NCI-H146 (cell line): Measurements from ENCODE around the gene FLNC.

Experiments used
- DNase-seq: peaks from one replicate; lab custom pipeline; 2025; lab: John Stamatoyannopoulos, UW

The FLNC gene

DNA sequence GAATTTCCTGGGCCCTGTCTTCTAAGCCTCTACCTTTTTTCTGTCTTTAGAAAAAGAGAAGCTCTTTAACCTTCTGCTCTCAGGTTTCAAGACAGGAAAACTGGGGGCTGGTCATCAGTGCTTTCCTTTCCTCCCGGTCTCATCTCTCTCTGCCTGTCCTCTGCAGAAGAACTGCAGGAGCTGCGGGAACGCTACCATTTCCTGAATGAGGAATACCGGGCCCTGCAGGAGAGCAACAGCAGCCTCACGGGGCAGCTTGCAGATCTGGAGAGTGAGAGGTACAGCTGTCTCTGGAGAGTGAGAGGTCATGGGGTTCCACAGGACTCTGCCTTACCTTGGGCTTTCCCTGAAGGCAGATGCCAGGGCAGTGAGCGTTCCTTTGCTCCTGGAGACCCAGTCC lies 25.7 kb upstream of the FLNC start:
- no peak for DNase-seq

DNA sequence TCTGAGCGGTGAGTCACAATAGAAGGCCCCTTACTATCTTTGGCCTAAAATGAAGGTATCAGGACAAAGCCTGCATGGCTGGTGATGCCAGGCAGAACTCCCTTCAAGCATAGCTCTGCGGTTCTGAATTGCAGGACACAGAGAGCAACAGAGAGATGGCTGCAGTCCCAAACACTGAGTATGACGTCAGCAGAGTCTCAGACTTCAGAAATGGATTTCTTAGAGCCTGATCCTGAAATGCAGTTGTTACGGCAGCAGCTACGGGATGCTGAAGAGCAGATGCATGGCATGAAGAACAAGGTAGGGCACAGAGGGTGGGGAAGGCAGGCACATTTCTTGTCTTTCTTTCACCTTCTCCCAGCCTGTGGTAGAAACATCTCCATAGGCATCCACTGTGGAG lies 25.0 kb upstream of the FLNC start:
- DNase-seq: no peak

DNA sequence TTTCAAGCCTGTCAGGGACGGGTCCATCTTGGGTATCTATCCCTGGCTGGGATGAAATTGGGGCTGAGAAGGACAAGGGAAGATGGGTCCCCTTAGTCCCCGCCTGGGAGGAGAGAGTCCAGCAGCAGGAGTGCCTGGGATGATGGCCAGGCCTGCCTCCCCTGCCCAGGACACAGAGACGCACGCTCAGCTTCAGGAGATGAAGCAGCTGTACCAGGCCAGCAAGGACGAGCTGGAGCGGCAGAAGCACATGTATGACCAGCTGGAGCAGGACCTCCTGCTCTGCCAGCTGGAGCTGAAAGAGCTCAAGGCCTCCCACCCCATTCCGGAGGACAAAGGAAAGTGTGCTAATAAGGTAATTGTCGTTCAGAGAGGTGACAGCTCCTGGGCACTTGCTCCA lies 23.0 kb upstream of the FLNC start:
- DNase-seq: peak; percentile 76

DNA sequence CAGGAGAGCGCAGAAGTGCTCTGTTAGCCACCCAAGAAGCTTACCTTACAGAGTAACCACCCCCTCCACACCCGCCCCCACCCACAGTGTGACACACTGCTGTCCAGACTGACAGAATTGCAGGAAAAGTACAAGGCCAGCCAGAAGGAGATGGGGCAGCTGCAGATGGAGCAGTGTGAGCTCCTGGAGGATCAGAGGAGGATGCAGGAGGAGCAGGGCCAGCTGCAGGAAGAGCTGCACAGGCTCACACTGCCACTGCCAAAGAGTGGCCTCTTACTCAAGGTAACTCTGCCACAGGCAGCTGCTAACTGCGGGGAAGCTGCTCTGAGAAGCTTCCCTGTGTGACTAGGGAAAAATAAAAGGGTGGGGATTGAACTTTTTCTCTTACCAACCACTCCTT lies 20.8 kb upstream of the FLNC start:
- DNase-seq: no peak

DNA sequence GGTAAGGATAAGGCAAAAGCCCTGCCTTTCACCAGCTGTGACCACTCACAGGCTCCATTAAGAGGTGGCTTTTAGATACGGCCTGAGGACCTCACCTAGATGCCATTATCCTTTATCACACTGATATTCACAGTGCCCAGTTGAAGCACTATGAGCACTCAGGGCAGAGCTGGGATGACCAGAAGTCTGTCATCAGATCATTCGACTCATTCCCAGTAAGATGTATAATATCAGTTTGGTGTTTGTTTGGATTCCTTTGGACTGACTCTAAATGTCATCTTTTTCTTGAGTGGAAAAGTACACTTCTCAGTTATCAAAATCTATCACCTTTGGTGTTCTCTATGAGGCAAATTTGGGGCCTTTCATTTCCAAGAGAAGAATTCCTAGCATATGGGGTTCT lies 19.7 kb upstream of the FLNC start:
- DNase-seq: no peak

DNA sequence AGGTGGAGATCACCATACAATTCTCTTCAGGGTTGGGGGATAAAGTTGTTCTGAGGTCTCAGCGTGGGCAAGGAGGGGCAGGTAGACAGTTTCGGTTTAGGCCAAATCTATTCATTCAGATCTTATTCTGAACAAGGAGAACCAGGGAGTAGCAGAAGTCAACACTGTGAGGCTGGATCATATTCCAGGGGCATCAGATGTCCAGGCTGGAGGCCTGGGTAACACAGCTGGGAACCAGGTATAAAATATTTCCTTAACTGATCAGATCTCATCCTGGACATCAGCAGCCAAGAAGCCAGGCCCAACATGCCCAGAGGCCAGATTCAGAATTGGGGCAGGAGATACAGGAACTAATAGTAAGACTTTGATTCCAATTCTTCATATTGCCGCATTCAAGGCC lies 19.2 kb upstream of the FLNC start:
- DNase-seq: no peak

DNA sequence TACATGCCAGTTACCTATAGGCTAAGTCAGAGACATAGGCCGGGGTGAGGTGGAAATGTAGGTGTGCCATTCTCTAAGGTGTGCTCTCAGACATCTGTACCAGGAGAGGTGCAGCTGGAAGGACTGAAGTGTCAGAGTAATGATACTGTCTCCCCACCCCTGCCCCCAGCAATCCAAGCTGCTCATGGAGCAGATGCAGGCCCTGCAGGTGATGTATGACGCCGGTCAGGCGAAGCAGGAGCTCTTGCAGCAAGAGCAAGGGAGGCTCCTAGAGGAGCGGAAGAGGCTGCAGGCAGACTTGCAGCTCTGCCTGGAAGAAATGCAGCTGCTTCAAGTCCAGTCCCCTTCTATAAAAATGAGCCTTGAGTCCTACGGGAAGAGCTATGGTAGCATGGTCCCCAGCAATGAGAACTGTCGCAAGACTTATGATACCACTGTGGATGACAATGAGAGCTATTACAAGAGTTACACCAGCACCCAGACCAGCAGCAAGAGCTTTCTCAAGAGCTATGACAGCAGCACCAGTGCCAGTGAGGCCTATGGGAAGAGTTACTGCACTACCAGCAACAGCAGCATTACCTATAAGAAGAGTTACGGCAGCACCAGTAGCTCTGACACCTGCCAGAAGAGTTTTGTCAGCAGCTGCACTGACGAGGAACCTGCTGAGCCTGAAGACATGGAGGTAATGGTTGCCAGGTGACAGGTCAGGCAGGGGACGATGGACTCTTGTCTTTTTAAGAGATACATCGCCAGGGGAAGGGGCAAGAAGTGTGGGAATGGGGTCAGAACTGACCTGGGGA lies 18.4 kb upstream of the FLNC start:
- peak; percentile 95 for DNase-seq

DNA sequence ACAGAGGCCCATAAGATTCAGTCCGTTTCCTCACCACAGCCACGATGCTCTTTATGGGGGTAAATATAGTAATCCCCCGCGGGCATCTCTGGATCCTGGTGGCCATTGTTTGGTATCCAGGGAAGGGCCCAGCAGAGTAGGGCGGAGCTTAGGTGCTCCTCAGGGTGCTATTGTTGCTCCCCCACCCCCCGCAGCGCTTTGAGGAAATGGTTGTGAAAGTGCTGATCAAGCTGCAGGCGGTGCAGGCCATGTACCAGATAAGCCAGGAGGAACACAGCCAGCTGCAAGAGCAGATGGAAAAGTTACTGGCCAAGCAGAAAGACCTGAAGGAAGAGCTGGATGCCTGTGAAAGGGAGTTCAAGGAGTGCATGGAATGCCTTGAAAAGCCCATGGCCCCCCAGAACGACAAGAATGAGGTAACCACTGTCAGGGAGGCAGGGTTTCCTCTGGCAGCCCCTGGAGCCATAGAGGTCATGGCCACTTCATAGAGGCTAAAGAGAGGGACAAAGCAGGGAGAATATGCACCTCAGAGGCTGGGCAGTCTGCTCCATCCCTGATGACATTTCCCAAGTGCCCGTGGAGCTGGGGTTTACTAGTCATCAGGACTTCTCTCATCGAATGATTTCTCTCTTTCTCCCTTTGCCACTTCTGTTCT lies 17.6 kb upstream of the FLNC start:
- DNase-seq: peak; percentile 99

DNA sequence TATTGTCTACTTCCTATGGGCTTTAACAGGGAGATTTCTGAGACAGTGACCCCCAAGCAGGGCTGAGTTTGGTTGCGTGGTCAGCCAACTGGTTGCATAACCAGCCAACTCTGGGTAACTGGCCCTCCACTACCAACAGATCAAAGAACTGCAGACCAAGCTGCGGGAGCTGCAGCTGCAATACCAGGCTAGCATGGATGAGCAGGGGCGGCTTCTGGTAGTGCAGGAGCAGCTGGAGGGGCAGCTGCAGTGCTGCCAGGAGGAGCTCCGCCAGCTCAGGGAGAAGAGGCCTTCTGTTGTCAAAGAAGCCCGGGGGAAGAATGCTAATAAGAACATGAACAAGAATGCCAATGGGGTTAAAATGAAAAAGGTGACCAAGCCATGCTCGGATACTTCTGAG lies 15.7 kb upstream of the FLNC start:
- DNase-seq: peak; percentile 38

DNA sequence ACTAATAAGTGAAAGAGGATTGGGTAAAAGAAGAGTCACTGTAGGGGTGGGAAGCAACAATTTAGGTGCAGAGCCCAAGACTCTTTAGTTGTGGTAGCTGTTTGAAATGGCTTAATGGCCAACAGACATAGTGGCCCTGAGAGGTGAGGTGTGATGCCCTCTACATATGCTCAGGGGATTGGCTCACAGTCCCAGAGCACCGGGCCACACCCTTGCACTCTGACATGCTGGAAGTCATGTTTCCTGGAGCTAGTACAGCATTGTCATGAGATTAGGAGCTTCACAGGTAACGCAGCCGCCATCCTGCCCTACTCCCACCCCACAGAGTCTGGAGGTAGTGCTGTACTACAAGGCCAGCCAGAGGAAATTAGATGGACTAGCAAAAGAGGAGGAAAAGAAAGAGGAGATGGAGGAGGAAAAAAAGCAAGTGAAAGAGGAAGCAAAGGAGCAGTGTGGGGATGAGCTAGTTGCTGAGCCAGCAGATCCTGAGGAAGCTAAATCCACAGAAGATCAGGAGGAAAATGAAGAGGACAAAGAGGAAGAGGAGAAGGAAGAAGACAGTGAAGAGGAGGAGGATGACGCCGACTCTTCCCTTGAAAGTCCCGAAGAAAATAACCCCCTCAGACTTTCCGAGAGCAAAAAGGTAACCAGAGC lies 14.8 kb upstream of the FLNC start:
- DNase-seq: no peak

DNA sequence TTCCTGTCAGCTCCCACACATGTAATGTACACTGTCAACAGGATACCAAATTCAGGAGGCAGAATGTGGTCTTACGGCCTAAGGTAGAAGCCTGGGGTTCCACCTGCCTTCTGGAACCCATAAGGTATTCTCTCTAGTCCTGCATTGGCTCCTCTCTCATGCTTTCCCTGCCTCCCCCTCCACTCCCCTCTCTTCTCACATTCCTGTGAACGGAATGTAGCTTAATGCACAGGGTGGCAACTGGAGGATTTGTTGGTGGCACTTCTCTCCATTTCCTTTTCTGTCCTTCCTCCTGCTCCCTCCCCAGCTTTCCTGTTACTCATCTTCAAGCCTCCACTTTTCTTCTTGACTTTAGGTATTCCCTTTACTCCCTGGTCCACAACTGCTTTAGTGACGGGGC lies 11.5 kb upstream of the FLNC start:
- no peak for DNase-seq

DNA sequence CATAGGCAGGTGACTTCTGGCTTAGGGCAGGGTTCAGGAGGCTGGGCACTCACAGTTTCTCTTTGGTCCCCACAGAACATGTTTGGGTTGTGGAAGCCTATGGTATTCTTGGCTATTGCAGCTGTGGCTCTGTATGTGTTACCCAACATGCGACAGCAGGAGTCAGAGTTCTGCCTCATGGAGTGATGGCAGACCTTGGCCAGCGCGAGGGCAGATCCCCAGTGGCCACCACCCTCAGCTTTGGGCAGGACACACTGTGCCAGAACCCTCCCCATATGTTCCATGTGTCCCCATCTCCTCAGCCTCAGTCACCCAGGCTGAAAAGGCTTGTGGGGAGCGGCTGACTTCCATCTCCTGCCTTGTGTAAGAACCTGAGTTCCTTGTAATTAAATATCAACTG lies 8.5 kb upstream of the FLNC start:
- DNase-seq: no peak

DNA sequence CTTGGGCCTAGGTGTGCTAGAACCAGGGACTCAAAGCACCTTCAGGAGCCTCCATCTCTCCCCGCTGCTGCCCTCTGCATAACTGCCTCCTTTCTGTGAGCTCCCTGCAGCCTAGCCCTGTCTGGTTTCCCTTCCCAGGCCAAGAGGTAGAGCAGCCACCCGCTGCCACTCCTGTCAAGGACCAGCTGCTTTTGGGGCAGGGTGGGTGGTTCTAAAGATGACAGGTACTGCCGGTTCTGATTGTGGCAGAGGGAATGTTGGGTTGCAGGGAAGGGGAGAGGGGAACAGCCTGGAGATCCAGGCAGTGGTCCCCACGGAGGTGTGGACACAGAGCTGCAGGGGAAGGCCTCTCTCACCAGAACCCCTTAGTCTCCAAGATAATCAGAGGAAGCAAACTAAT lies 3.7 kb upstream of the FLNC start:
- DNase-seq: no peak

DNA sequence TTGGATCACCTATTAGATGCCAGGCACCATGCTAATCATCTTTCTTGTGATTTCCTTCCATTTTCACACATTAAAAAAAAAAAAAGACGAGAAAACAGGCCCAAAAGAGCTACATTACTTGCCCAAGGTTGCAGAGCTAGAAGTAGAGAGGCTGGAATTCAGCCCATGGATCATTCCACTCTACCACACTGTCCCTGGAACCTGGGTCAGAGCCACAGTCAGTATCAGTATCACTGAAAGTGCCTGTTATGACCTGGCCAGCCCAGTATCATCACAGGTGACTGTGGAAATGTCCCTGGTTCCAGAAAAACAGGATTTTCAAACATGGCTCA lies 3.3 kb upstream of the FLNC start:
- no peak for DNase-seq

DNA sequence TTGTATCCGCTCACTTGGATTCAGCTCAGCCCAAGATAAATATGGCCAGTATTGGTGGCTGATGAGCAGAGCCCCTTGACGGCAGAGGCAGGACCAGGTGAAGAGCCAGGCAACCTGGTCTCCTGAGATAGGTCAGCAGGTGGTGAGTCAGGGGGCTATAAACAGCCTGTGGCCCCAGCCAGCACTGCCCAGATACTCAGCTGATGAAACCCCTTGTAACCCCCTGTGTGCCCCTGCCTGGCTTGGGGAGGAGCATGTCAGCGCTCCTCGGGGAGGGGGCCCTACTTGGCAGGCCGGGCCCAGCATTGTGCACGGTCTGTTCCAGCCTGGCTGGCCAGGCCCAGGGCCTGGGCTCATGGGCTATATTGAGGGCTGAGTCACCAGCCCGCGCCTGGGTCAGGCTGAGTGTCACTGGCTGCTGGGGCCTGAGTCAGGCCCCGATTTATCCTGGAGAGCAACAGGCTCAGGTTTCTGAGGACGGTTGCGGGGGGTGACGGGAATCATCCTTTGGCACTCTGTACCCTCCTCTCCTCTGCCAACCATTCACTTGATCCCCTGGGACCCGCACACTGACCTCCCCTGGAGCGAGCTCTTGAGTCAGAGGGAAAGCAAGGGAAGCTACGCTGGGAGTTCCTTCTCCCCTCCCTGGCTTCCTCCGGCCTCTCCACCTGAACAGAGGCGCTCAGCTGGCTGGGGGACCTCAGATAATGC lies 2.8 kb upstream of the FLNC start:
- no peak for DNase-seq

DNA sequence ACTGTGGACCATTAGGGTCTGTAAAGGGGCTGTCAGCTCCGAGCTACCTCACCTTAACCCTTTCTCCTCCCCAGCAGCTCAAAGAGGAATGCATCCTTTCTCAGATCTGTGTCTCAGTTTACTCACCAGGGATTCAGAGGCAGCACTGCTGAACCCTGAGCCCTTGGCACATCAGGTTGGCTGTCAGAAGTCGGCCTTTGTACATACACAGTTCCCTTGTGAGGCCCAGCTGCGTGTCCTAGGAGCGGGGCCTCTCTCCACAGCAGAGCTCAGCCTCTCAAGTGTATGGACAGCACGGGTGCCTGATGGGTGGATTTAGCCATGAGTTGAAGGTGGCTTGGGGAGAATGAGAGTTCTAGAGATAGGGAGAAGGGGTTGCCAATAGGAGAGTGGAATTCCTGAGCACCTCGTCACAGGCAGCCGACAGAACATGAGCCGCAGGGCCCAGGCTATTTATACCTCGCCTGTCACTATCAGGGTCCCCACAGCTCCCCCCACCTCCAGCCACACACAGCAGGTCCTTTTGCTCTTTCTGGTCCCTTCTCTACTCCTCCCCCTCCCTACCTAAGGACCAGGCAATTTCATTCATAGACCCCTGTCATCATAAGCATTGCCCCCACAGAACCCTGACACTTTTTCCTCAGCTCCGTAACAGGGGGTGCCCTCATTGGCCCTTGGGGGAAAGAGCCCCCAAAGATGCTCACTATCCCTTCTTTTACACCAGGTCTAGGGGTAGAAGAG lies 2.1 kb upstream of the FLNC start:
- no peak for DNase-seq

DNA sequence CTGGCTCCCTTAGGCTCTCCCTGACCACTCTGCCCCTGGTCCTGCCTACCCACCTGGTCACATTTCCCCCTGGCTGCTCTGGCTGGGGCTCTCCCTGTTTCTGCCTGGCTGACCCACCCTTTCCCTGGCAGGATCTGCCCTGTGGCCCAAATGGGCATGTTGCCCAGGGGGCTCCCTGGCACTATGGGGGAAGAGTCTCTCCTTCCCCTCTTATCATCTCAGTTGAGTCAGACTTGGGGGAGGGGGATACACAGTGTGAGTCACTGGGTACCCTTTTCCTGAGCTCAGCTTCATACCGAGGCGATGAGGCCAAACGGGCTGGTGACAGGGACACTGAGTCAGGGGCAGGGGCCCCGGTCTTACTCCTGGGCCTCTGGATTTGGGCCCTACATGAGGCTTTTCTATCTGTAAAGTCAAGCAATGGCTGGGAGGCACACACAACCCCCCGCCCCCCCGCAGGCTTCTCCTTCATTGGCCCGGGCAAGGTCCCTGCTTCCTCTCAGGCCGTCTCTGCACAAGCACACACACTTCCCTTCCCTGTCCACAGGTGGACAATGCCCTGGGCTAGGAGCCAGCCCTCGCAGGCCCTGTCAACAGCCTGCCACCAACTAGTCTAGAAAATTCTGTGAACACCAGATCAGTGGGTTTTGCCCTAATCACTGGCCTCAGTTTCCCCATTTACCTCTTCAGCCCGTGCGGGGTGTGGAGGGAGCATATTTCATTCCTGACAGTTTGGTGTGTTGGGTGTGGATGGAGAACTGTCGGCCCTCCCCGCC lies 627 bp upstream of the FLNC start:
- peak; percentile 13 for DNase-seq

DNA sequence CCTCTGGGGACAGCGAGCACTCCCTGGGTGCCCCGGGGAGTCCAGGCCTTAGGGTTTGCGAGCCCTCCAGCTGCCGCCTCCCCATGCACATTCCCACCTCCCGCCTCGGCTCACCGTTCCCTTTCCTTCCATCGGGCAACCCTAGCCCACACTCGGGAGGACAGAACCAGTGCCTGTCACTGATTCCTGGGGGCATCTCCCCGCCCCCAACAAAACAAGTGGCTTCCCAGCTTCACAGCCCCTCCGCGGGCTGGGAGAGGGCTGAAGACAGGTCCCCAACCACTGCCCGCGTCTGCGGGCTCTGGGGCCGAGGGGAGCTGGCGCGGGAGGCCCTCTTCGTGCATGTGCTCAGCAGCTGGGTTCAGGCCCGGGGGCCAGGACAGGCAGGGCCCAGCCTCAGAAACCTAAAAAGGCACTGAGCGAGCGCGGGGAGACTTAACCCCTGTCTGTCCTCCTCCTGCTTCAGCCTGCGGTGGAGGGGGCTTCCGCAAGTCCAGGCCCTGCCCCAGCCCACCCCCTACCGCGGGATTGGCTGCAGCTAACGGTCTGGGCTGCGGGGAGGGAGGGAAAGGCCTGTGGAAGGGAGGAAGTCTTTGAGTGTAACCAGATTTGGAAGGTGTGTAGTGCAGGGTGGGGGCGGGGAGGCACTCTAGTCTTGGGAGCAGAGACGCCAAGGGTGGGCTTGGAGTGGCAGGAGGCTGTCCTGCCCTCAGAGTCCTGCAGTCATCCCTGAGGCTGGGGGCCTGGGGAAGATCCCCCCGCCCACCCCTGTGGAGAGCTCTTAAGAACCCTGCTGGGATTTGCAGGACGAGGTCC lies 1.2 kb downstream of the FLNC start:
- DNase-seq: no peak

DNA sequence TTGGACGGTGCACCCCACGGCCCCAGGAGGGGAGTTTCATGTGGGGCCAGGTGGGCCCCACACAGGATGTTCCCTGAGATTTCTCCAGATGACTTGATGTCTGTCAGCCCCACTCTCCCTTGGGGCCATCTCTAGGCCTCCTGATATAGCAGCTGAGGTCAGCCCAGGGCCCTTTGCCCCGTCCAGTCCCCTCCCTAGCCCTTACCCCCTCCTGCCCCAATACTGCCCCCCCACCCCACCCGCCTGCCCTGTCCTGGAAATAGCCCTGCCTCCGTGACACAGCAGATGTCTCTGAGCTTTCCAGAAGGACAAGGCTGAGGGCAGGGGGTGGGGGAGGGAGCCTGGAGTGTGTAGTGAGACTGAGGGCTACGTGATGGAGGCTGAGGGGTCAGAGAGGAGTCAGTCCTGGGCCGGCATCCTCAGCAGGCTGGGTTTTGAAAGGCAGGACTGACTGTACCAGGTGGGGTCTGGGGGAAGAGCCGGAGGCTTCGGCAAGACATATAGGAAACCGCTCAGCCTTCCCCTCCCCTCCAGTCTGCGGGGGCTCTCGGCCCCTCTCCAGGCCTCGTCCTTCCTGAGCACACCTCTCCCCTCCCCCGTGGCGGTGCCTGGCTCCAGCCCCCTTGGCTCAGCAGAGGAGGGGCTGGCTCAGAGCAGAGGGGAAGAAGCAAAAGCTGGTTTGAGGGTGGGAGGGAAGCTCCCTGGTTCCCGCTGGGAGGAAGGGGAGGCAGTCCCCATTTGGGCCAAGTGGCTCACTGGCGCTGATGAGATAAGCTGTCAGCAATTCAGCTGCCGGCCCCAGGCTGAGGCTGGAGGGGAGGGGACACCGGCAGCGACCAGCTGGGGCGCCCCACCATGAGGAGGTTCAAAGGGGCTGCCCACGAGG lies 2.0 kb downstream of the FLNC start:
- no peak for DNase-seq

DNA sequence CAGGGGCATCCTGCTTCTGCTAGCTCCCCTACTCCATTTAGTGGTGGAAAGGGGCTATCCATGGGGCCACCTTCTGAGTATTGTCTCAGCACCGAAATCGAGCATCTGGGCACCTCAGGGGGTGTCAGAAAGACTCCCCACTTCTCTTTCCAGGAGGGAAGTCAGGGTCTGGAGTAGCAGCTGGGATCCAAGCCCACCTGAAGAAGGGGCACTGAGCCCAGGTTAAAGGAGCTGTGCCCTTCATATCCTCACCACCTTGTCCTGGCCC lies 2.6 kb downstream of the FLNC start:
- DNase-seq: no peak
